MM.1S (cell line): ENCODE results near the gene KIAA0040.

Experiments used
- DNase-seq: peaks from one replicate; pipeline ENCODE4 v3.0.0-alpha.2; 2015
- H2AFZ ChIP-seq: fragments of 300-600 bp; sonication (generic); 2 replicates; pipeline ENCODE4 v1.6.0; 2016; ENCODE audit warnings: antibody characterized with exemption, low read length
- H3F3A ChIP-seq: fragments of 300-600 bp; sonication (generic); 2 replicates; pipeline ENCODE4 v1.6.1; 2016; ENCODE audit warnings: mild to moderate bottlenecking, antibody characterized with exemption, low read length, moderate library complexity, mixed read lengths; ENCODE audit not compliant: insufficient read depth
- H3K27ac ChIP-seq: fragments of 300-600 bp; sonication (generic); 2 replicates; pipeline ENCODE4 v1.5.1; 2016; ENCODE audit warnings: mild to moderate bottlenecking, low read length
- H3K27me3 ChIP-seq: fragments of 300-600 bp; sonication (generic); replicated peaks from 2 replicates; pipeline ENCODE4 v1.6.0; 2016; ENCODE audit warnings: low read length; ENCODE audit not compliant: insufficient read depth
- H3K36me3 ChIP-seq: fragments of 300-600 bp; sonication (generic); replicated peaks from 2 replicates; pipeline ENCODE4 v1.6.1; 2016; ENCODE audit warnings: mild to moderate bottlenecking, low read length, mixed read lengths; ENCODE audit not compliant: insufficient read depth
- H3K4me1 ChIP-seq: fragments of 300-600 bp; sonication (generic); 2 replicates; pipeline ENCODE4 v1.6.1; 2016; ENCODE audit warnings: low read length, mixed read lengths
- H3K4me2 ChIP-seq: fragments of 300-600 bp; sonication (generic); 2 replicates; pipeline ENCODE4 v1.6.0; 2016; ENCODE audit warnings: low read depth, low read length
- H3K4me3 ChIP-seq: fragments of 300-600 bp; sonication (generic); 2 replicates; pipeline ENCODE4 v1.5.1; 2016; ENCODE audit warnings: low read length, mixed read lengths
- H3K79me2 ChIP-seq: fragments of 300-600 bp; sonication (generic); 2 replicates; pipeline ENCODE4 v1.6.1; 2016; ENCODE audit warnings: mixed run types, low read length, mixed read lengths
- H3K9ac ChIP-seq: fragments of 300-600 bp; sonication (generic); 2 replicates; pipeline ENCODE4 v1.6.1; 2016; ENCODE audit warnings: low read length, mixed read lengths
- H3K9me2 ChIP-seq: fragments of 300-600 bp; sonication (generic); replicated peaks from 2 replicates; pipeline ENCODE4 v1.6.1; 2016; ENCODE audit warnings: mild to moderate bottlenecking, low read length, mixed read lengths; ENCODE audit not compliant: insufficient read depth
- H3K9me3 ChIP-seq: fragments of 300-600 bp; sonication (generic); replicated peaks from 2 replicates; pipeline ENCODE4 v1.6.1; 2016; ENCODE audit warnings: mild to moderate bottlenecking, low read length, mixed read lengths; ENCODE audit not compliant: insufficient read depth
- H4K20me1 ChIP-seq: fragments of 300-600 bp; sonication (generic); 2 replicates; pipeline ENCODE4 v1.6.1; 2016; ENCODE audit warnings: mild to moderate bottlenecking, low read length, moderate library complexity, mixed read lengths; ENCODE audit not compliant: insufficient read depth
- CTCF ChIP-seq: fragments of 300-600 bp; sonication (generic); IDR thresholded peaks from 2 replicates; pipeline ENCODE4 v1.5.1; 2016; ENCODE audit warnings: antibody characterized with exemption, low read length, mixed read lengths
- EZH2 ChIP-seq: fragments of 300-600 bp; sonication (generic); optimal IDR thresholded peaks from 2 replicates; pipeline ENCODE3; 2017; ENCODE audit warnings: low read depth, mild to moderate bottlenecking, antibody characterized with exemption, low read length, mixed read lengths
- EZH2phosphoT487 ChIP-seq: fragments of 300-600 bp; sonication (generic); IDR thresholded peaks from 2 replicates; pipeline ENCODE4 v1.6.1; 2018; ENCODE audit warnings: antibody characterized with exemption, low read length

Gene KIAA0040

GRCh38 chr1:175182201-175182746 lies 10.3 kb downstream of the KIAA0040 start:
- peaks cover 22% of the 10 kb centered on the region; the same call in 1 of the 2 replicates for H4K20me1 ChIP-seq

GRCh38 chr1:175179837-175180590 lies 12.6 kb downstream of the KIAA0040 start:
- no peak overlapping the region for H3K4me2 ChIP-seq

More at GRCh38 chr1:175182201-175182746, 10.3 kb downstream of the KIAA0040 start:
- H2AFZ ChIP-seq = no peak overlapping the region
- H3K4me2 ChIP-seq = no peak overlapping the region
- no peak for DNase-seq
- H3K27me3 ChIP-seq = no peaks in the 10 kb centered on the region
- no peak overlapping the region for H3K9ac ChIP-seq
- 0 out of 2 replicates have a peak, but pooled peaks cover 16% of the 10 kb centered on the region for H3K36me3 ChIP-seq
- H3K79me2 ChIP-seq = peaks cover 100% of the 10 kb centered on the region
- no peak for TF ChIP-seq EZH2phosphoT487
- no peak for TF ChIP-seq EZH2
- TF ChIP-seq CTCF = no peak
- no peak overlapping the region for H3K27ac ChIP-seq
- H3K9me2 ChIP-seq = no peaks in the 10 kb centered on the region
- no peaks in the 10 kb centered on the region for H3F3A ChIP-seq
- H3K4me3 ChIP-seq = no peak overlapping the region
- H3K4me1 ChIP-seq = peaks cover 12% of the 10 kb centered on the region
- H3K9me3 ChIP-seq = no peaks in the 10 kb centered on the region

GRCh38 chr1:175178456-175178855 lies 14.1 kb downstream of the KIAA0040 start:
- Histone ChIP-seq H3K4me2 (no peak overlapping the region), H3K36me3 (peaks cover 19% of the 10 kb centered on the region; the same call in 1 of the 2 replicates), H3K4me1 (peaks cover 16% of the 10 kb centered on the region), H3K9me3 (no peaks in the 10 kb centered on the region), H3K9me2 (no peaks in the 10 kb centered on the region), H3K79me2 (peaks cover 93% of the 10 kb centered on the region), H3K9ac (no peak overlapping the region), H3K4me3 (no peak overlapping the region), H3K27me3 (no peaks in the 10 kb centered on the region), H4K20me1 (peaks cover 7% of the 10 kb centered on the region; the same call in 1 of the 2 replicates), H2AFZ (no peak overlapping the region), H3F3A (peaks cover 4% of the 10 kb centered on the region; the same call in 1 of the 2 replicates), H3K27ac (no peak overlapping the region)
- no peak for DNase-seq
- no peak for TF ChIP-seq EZH2
- TF ChIP-seq EZH2phosphoT487 = no peak
- no peak for TF ChIP-seq CTCF

More at GRCh38 chr1:175179837-175180590, 12.6 kb downstream of the KIAA0040 start:
- Histone ChIP-seq H3K4me1 (peaks cover 4% of the 10 kb centered on the region), H3K9ac (no peak overlapping the region), H3K79me2 (peaks cover 93% of the 10 kb centered on the region), H3K9me3 (no peaks in the 10 kb centered on the region), H3K27ac (no peak overlapping the region), H4K20me1 (peaks cover 13% of the 10 kb centered on the region; the same call in 1 of the 2 replicates), H3K36me3 (peaks cover 22% of the 10 kb centered on the region; the same call in 1 of the 2 replicates), H2AFZ (no peak overlapping the region), H3F3A (peaks cover under 1% of the 10 kb centered on the region; the same call in 1 of the 2 replicates), H3K27me3 (no peaks in the 10 kb centered on the region), H3K9me2 (no peaks in the 10 kb centered on the region), H3K4me3 (no peak overlapping the region)
- DNase-seq = no peak
- TF ChIP-seq EZH2 (no peak), CTCF (no peak), EZH2phosphoT487 (no peak)
